Measurements from ENCODE around the gene KIR3DL1.
"Not testable (repeated sequence)": the region's sequence is repeated elsewhere in the genome, so short reads cannot be mapped to it uniquely, and the experiment has no call there.

Gene KIR3DL1

GRCh38 chr19:54814571-54814970 is 1.7 kb upstream of the KIR3DL1 start:
- DNase-seq (ENCODE audit: low read depth) = not testable (repeated sequence)

DNA sequence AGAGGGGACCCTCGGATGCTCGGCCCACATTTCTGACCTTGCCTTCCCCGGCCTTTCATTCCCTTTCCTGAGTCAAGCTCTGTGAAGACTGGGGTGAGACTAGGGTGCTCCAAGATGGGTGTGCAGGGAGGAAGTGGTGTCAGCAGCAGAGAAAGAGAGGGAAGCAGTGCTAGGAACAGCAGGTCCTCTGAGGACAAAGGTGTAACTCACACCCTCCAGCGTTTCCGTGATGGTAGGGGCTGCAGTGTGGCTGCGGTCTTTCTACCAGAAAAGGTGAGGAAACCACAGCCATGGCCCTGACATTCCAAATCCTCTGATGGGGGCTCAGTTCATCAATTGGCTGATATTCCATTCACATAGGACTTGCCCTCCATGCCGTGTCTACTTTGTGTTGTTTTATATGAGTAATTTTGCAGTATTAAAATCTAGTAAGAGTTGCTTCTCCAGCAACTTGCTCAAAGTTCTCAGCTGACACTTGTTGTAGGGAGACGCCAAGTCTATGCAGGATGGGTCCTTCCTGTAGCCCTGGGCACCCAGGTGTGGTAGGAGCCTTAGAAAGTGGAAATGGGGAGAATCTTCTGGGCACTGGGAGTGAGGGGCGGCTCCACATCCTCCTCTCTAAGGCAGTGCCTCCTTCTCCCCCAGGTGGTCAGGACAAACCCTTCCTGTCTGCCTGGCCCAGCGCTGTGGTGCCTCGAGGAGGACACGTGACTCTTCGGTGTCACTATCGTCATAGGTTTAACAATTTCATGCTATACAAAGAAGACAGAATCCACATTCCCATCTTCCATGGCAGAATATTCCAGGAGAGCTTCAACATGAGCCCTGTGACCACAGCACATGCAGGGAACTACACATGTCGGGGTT is 1.6 kb downstream of the KIR3DL1 start:
- no peak for DNase-seq (ENCODE audit: low read depth)

- DNase-seq (ENCODE audit: low read depth) = not testable (repeated sequence)
These were observed 8.1 kb downstream of the KIR3DL1 start for GRCh38 chr19:54824416-54824815.

DNA sequence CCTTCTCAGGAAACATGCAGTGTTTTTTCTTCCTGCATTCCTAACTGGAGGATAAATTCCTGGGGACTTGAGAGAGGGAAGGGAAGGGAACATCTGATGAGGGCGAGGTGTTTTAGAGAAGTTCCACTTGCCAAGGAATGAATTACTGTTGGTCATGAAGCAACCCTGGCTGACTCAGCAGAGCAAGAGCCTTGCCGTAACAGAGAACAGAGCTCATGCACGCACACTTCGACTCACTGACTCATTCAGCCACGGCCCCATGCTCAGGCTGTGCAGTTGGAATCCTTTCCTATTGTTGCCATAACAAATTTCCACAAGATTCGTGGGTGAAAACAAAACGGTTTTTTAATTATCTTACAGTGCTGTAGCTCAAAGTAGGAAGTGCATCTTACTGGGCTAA is 9.1 kb downstream of the KIR3DL1 start:
- DNase-seq (ENCODE audit: low read depth) = not testable (repeated sequence)

DNA sequence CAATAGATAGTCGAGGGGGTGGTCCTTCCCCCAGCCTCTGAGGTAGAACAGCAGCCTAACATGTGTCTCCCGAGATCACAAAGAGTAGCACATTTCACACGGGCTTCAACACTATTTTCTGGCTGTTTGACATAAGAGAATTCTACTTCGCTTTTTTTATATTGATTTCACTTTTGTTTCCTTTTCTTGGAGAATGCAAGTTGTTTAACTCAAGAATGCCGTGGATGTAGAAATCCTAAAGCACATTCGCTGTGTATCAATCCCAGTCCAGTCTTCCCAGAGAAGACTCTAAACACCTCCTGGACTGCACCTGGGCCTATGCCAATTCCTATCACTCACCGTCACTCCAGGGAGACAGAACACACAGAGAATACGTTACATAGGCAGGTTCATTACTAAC is 11.8 kb downstream of the KIR3DL1 start:
- DNase-seq (ENCODE audit: low read depth) = not testable (repeated sequence)

DNA sequence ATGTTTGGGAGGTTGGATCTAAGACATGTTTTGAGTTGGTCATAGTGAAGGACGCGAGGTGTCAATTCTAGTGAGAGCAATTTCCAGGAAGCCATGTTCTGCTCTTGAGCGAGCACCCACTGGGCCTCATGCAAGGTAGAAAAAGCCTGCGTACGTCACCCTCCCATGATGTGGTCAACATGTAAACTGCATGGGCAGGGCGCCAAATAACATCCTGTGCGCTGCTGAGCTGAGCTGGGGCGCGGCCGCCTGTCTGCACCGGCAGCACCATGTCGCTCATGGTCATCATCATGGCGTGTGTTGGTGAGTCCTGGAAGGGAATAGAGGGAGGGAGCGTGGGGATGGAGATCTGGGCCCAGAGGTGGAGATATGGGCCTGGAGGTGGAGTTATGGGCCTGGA is 16.2 kb downstream of the KIR3DL1 start, which contains the start of gene KIR2DS4:
KIR2DS4 (plus strand) TSS at position 181 of the 400 bp plus-strand sequence.
- not testable (repeated sequence) for DNase-seq (ENCODE audit: low read depth)

DNA sequence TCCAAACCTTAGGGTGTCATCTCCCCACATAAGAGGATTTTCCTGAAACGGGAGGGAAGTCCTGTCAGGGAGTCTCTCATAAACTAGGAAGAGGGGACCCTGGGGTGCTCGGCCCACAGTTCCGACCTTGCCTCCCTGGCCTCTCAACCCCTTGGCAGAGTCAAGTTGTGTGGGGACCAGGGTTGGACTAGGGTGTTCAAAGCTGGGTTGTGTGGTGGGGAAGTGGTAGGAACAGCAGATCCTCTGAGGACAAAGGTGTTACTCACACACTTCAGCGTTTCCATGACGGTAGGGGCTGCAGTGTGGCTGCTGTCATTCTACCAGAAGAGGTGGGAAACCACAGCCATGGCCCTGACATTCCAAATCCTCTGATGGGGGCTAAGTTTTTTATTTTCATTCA is 18.9 kb downstream of the KIR3DL1 start:
- not testable (repeated sequence) for DNase-seq (ENCODE audit: low read depth)

DNA sequence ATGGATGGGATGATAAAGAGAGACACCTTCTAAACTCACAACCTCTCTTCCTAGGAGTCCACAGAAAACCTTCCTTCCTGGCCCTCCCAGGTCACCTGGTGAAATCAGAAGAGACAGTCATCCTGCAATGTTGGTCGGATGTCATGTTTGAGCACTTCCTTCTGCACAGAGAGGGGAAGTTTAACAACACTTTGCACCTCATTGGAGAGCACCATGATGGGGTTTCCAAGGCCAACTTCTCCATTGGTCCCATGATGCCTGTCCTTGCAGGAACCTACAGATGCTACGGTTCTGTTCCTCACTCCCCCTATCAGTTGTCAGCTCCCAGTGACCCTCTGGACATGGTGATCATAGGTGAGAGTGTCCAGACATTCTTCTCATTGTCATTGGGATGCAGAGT is 21.3 kb downstream of the KIR3DL1 start:
- not testable (repeated sequence) for DNase-seq (ENCODE audit: low read depth)

DNA sequence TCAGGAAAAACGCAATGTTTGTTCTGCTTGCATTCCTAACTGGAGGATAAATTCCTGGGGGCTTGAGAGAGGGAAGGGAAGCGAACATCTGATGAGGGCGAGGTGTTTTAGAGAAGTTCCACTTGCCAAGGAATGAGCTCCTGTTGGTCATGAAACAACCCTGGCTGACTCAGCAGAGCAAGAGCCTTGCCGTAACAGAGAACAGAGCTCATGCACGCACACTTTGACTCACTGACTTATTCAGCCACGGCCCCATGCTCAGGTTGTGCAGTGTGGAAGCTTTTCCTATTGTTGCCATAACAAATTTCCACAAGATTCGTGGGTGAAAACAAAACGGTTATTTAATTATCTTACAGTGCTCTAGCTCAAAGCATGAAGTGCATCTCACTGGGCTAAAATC is 26.9 kb downstream of the KIR3DL1 start:
- not testable (repeated sequence) for DNase-seq (ENCODE audit: low read depth)

DNA sequence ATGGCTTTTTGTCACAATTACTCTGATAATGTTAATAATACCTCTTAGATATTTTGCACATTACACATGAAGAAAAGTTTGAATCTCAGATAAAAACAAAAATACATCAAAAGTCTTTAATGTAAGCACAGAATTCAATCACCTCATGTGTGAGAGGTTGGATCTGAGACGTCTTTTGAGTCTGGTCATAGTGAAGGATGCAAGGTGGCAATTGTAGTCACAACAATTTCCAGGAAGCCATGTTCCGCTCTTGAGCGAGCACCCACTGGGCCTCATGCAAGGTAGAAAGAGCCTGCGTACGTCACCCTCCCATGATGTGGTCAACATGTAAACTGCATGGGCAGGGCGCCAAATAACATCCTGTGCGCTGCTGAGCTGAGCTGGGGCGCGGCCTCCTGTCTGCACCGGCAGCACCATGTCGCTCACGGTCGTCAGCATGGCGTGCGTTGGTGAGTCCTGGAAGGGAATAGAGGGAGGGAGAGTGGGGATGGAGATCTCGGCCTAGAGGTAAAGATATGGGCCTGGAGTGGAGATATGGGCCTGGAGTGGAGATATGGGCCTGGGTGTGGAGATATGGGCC is 33.9 kb downstream of the KIR3DL1 start, which contains the start of gene KIR3DL2:
KIR3DL2 (plus strand) TSS at position 383 of the 580 bp plus-strand sequence; CDS start at position 416, 33 bp downstream.
- not testable (repeated sequence) for DNase-seq (ENCODE audit: low read depth)

DNA sequence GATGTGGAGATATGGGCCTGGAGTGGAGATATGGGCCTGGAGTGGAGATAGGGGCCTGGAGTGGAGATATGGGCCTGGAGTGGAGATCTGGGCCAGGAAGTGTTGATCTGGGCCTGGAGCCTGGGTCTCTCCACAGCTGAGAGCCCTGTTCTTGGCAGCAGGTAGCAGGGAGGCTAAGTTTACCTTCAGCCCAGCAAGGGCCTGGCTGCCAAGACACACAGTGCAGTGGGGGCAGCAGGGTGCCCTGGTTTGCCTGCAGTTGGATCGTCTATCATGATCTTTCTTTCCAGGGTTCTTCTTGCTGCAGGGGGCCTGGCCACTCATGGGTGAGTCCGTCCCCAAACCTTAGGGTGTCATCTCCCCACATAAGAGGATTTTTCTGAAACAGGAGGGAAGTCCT is 34.7 kb downstream of the KIR3DL1 start:
- DNase-seq (ENCODE audit: low read depth) = no peak

- no peak for DNase-seq (ENCODE audit: low read depth)
These were observed 35.1 kb downstream of the KIR3DL1 start for GRCh38 chr19:54851353-54851752.

DNA sequence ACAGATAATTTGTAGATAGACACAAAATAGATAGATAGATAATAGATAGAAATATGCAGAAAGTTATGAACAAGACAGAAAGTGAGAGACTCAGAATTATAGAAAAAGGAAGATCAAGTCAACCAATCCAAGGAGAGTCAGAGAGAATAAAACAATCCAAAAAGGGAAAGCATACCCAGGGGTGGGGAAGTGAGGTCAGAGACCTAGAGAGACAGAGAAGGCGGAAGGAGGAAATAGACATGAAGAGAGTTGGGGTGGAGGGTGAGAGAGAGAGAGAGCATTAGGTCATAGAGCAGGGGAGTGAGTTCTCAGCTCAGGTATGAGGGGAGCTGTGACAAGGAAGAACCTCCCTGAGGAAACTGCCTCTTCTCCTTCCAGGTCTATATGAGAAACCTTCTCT is 39.0 kb downstream of the KIR3DL1 start:
- not testable (repeated sequence) for DNase-seq (ENCODE audit: low read depth)

DNA sequence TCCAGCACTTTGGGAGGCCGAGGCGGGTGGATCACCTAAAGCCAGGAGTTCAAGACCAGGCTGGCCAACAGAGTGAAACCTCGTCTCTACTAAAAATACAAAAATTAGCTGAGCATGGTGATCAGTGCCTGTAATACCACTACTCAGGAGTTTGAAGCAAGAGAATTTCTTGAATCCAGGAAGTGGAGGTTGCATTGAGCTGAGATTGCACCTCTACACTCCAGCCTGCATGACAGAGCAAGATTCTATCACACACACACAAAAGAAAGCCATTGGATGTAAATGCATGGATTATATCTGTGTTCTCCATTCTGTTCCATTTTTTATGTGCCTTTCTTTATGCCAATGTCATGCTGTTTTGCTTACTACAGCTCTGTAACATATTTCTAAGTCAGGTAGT is 42.2 kb downstream of the KIR3DL1 start:
- DNase-seq (ENCODE audit: low read depth) = not testable (repeated sequence)

- not testable (repeated sequence) for DNase-seq (ENCODE audit: low read depth)
These were observed 43.2 kb downstream of the KIR3DL1 start for GRCh38 chr19:54859421-54859820.

- DNase-seq (ENCODE audit: low read depth) = not testable (repeated sequence)
These were observed 47.2 kb downstream of the KIR3DL1 start for GRCh38 chr19:54863459-54863858.

GRCh38 chr19:54871696-54872095 is 55.4 kb downstream of the KIR3DL1 start:
- no peak for DNase-seq (ENCODE audit: low read depth)

DNA sequence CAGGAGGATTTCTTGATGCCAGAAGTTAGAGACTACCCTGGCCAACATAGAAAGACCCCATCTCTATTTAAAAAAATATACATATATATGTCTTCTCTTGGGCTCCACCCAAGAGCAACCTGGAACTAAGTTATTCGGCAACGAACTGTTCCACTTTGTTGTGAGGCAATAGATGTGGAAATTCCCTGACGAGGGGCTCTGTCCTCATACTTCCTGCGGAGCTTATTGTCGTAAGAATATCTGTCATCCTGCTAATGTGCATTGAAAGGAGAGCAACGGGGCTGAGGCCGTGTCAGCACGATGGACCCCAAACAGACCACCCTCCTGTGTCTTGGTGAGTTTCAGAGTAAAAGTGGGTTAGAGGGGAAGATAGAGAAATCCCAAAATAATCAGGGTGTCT is 57.7 kb downstream of the KIR3DL1 start, which contains the start of gene FCAR:
FCAR (plus strand) TSS at position 246 of the 400 bp plus-strand sequence; CDS start at position 301, 55 bp downstream.
- DNase-seq (ENCODE audit: low read depth) = no peak

DNA sequence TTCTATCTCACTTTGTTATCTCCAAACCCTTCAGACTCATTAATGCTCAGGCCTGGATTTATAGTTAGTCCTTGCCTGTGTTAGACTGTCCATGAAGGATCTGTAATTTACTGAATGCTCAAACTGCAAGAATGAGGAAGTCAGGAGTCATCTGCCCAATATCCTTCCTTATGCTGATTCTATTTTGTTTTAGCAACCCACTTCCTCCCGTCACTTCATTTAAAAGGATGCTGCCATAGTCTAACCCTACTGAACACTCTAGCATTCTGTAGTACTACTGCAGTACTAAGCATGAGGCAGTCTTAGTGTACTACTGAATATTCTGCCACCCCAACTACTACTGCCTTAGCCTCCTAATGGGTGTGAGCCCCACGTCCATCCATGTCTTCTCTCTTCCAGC is 59.2 kb downstream of the KIR3DL1 start:
- no peak for DNase-seq (ENCODE audit: low read depth)

- no peak for DNase-seq (ENCODE audit: low read depth)
These were observed 61.2 kb downstream of the KIR3DL1 start for GRCh38 chr19:54877471-54877870.

Data from non-pigmented ciliary epithelial cell (primary cell).